ENCODE measurements around the gene SESTD1.

SESTD1 gene

GRCh38 chr2:179233083-179233490 lies 31.5 kb downstream of the SESTD1 start:
- no peak overlapping the region for H3K14ac ChIP-seq (ENCODE audit: low read length)
- no peak overlapping the region for H2AFZ ChIP-seq (ENCODE audit: insufficient read depth, low read length, poor library complexity)
- H3K4me1 ChIP-seq (ENCODE audit: control insufficient read depth in 1 of 2, insufficient read depth in 2 of 2, low read length in 2 of 2): no peaks in the 10 kb centered on the region
- no peak overlapping the region for H4K91ac ChIP-seq (ENCODE audit: low read depth, low read length)
- no peak overlapping the region for H3K27ac ChIP-seq (ENCODE audit: low read depth, low read length)
- H4K12ac ChIP-seq (ENCODE audit: low read depth, low read length): no peak overlapping the region
- no peaks in the 10 kb centered on the region for H3K27me3 ChIP-seq (ENCODE audit: insufficient read depth, low read length)
- no CpG with 5 or more reads among the region's 5 CpGs for WGBS (ENCODE audit: extremely low coverage, insufficient coverage, insufficient read length)
- no peak overlapping the region for H3K4me2 ChIP-seq (ENCODE audit: low read length)
- H2BK120ac ChIP-seq (ENCODE audit: insufficient read depth, low read length, poor library complexity): no peak overlapping the region
- H3K79me2 ChIP-seq (ENCODE audit: control insufficient read depth, insufficient read depth, low read length, poor library complexity): no peaks in the 10 kb centered on the region
- H4K8ac ChIP-seq (ENCODE audit: low read depth, low read length): no peak overlapping the region
- peaks cover 2 to 3% of the 10 kb centered on the region in 2 experiments for H3K36me3 ChIP-seq (ENCODE audit: control insufficient read depth in 1 of 2, insufficient read depth in 2 of 2, low read length in 2 of 2)
- no peak overlapping the region for H2BK5ac ChIP-seq (ENCODE audit: low read depth, low read length, poor library complexity)
- no peak overlapping the region for H2AK5ac ChIP-seq (ENCODE audit: low read length)
- H3K4me3 ChIP-seq (ENCODE audit: low read depth, low read length): no peak overlapping the region
- no peak overlapping the region for H3K9ac ChIP-seq (ENCODE audit: low read length)
- H2BK12ac ChIP-seq (ENCODE audit: low read length): no peak overlapping the region
- no peaks in the 10 kb centered on the region for H3K79me1 ChIP-seq (ENCODE audit: low read length)
- H3K18ac ChIP-seq (ENCODE audit: low read length): no peak overlapping the region
- H3K4ac ChIP-seq (ENCODE audit: low read depth, low read length): no peak overlapping the region
- no peak overlapping the region for H3K23ac ChIP-seq (ENCODE audit: low read length)
- DNase-seq: no peak
- H3K9me3 ChIP-seq (ENCODE audit: insufficient read depth, low read depth, low read length): no peaks in the 10 kb centered on the region

DNA sequence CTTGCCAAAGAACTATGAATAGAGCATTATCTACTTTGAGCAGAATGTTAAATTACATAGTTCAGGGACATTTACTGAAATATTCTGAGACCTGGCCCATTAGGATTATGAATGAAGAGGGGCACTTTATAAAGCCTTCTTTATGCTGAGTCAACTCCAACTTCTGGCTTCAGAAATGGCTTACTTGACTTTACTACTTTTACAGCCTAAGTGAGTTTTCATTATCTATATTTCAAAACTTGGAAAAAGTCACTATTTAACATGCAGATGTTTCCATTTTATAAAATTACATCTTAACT lies 37.7 kb downstream of the SESTD1 start:
- Histone ChIP-seq H3K9me3 (ENCODE audit: insufficient read depth, low read depth, low read length) (no peaks in the 10 kb centered on the region), H3K14ac (ENCODE audit: low read length) (no peak overlapping the region), H3K9ac (ENCODE audit: low read length) (no peak overlapping the region), H3K27me3 (ENCODE audit: insufficient read depth, low read length) (no peaks in the 10 kb centered on the region), H3K79me1 (ENCODE audit: low read length) (no peaks in the 10 kb centered on the region), H2BK5ac (ENCODE audit: low read depth, low read length, poor library complexity) (no peak overlapping the region), H3K27ac (ENCODE audit: low read depth, low read length) (no peak overlapping the region), H4K8ac (ENCODE audit: low read depth, low read length) (no peak overlapping the region), H2AFZ (ENCODE audit: insufficient read depth, low read length, poor library complexity) (no peak overlapping the region), H3K4ac (ENCODE audit: low read depth, low read length) (no peak overlapping the region), H4K12ac (ENCODE audit: low read depth, low read length) (no peak overlapping the region), H2BK120ac (ENCODE audit: insufficient read depth, low read length, poor library complexity) (no peak overlapping the region), H3K79me2 (ENCODE audit: control insufficient read depth, insufficient read depth, low read length, poor library complexity) (no peaks in the 10 kb centered on the region), H3K18ac (ENCODE audit: low read length) (no peak overlapping the region), H4K91ac (ENCODE audit: low read depth, low read length) (no peak overlapping the region), H3K23ac (ENCODE audit: low read length) (no peak overlapping the region), H3K4me2 (ENCODE audit: low read length) (no peak overlapping the region), H2AK5ac (ENCODE audit: low read length) (no peak overlapping the region), H3K36me3 (ENCODE audit: control insufficient read depth in 1 of 2, insufficient read depth in 2 of 2, low read length in 2 of 2) (no peaks in the 10 kb centered on the region), H2BK12ac (ENCODE audit: low read length) (no peak overlapping the region), H3K4me1 (ENCODE audit: control insufficient read depth in 1 of 2, insufficient read depth in 2 of 2, low read length in 2 of 2) (no peaks in the 10 kb centered on the region), H3K4me3 (ENCODE audit: low read depth, low read length) (no peak overlapping the region)
- DNase-seq: no peak

DNA sequence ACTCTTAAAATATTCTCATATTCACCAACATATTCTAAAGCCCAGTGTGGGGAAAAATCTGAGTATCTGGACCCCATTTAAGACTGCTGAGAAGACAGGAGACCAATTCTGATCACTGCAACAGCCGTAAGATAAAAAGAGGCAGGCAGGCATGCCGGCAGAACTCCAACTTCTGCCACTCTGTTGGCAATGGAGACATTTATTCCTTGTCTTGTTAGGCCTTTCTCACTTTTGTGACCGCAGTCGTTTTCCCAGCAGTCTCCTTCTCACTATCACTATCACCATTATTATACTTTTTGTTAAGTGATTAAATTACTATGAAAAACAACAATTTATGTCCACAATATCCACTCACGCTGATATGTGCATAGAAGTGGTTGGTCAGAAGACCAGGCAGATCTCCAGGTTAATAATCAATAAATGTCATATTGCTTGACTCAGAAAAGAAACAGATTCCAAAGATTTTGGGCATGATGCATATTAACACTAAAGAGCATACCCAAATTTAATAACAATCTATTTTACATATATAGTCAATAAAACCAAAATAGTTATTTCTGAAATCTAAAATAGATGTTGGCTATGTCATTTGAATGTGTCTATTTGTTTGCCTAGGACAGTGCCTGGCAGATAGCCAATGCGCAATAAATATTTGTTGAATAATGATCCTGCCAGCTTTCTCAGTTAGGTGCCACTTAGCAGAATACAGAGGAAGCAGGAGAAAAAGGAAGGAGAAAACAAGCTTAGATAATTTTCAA lies 38.2 kb downstream of the SESTD1 start:
- Histone ChIP-seq H3K14ac (ENCODE audit: low read length) (no peak overlapping the region), H3K4me3 (ENCODE audit: low read depth, low read length) (no peak overlapping the region), H2BK12ac (ENCODE audit: low read length) (no peak overlapping the region), H3K27ac (ENCODE audit: low read depth, low read length) (no peak overlapping the region), H3K36me3 (ENCODE audit: control insufficient read depth in 1 of 2, insufficient read depth in 2 of 2, low read length in 2 of 2) (no peaks in the 10 kb centered on the region), H3K27me3 (ENCODE audit: insufficient read depth, low read length) (no peaks in the 10 kb centered on the region), H3K9me3 (ENCODE audit: insufficient read depth, low read depth, low read length) (no peaks in the 10 kb centered on the region), H3K79me2 (ENCODE audit: control insufficient read depth, insufficient read depth, low read length, poor library complexity) (no peaks in the 10 kb centered on the region), H4K8ac (ENCODE audit: low read depth, low read length) (no peak overlapping the region), H3K23ac (ENCODE audit: low read length) (no peak overlapping the region), H2BK5ac (ENCODE audit: low read depth, low read length, poor library complexity) (no peak overlapping the region), H3K4me2 (ENCODE audit: low read length) (no peak overlapping the region), H3K9ac (ENCODE audit: low read length) (no peak overlapping the region), H3K4ac (ENCODE audit: low read depth, low read length) (no peak overlapping the region), H2AK5ac (ENCODE audit: low read length) (no peak overlapping the region), H4K12ac (ENCODE audit: low read depth, low read length) (no peak overlapping the region), H2AFZ (ENCODE audit: insufficient read depth, low read length, poor library complexity) (no peak overlapping the region), H4K91ac (ENCODE audit: low read depth, low read length) (no peak overlapping the region), H3K79me1 (ENCODE audit: low read length) (no peaks in the 10 kb centered on the region), H2BK120ac (ENCODE audit: insufficient read depth, low read length, poor library complexity) (no peak overlapping the region), H3K18ac (ENCODE audit: low read length) (no peak overlapping the region), H3K4me1 (ENCODE audit: control insufficient read depth in 1 of 2, insufficient read depth in 2 of 2, low read length in 2 of 2) (no peaks in the 10 kb centered on the region)
- DNase-seq: no peak
- no CpG with 5 or more reads among the region's 6 CpGs for WGBS (ENCODE audit: extremely low coverage, insufficient coverage, insufficient read length)

GRCh38 chr2:179224361-179224760 lies 40.3 kb downstream of the SESTD1 start:
- Histone ChIP-seq H3K23ac (ENCODE audit: low read length) (no peak overlapping the region), H3K9me3 (ENCODE audit: insufficient read depth, low read depth, low read length) (no peaks in the 10 kb centered on the region), H3K27ac (ENCODE audit: low read depth, low read length) (no peak overlapping the region), H4K8ac (ENCODE audit: low read depth, low read length) (no peak overlapping the region), H3K4ac (ENCODE audit: low read depth, low read length) (no peak overlapping the region), H2BK5ac (ENCODE audit: low read depth, low read length, poor library complexity) (no peak overlapping the region), H3K4me3 (ENCODE audit: low read depth, low read length) (no peak overlapping the region), H2AK5ac (ENCODE audit: low read length) (no peak overlapping the region), H3K4me1 (ENCODE audit: control insufficient read depth in 1 of 2, insufficient read depth in 2 of 2, low read length in 2 of 2) (no peaks in the 10 kb centered on the region), H3K79me1 (ENCODE audit: low read length) (no peaks in the 10 kb centered on the region), H3K9ac (ENCODE audit: low read length) (no peak overlapping the region), H3K14ac (ENCODE audit: low read length) (no peak overlapping the region), H2AFZ (ENCODE audit: insufficient read depth, low read length, poor library complexity) (no peak overlapping the region), H4K12ac (ENCODE audit: low read depth, low read length) (no peak overlapping the region), H3K27me3 (ENCODE audit: insufficient read depth, low read length) (no peaks in the 10 kb centered on the region), H3K4me2 (ENCODE audit: low read length) (no peak overlapping the region), H3K79me2 (ENCODE audit: control insufficient read depth, insufficient read depth, low read length, poor library complexity) (no peaks in the 10 kb centered on the region), H3K36me3 (ENCODE audit: control insufficient read depth in 1 of 2, insufficient read depth in 2 of 2, low read length in 2 of 2) (no peaks in the 10 kb centered on the region), H3K18ac (ENCODE audit: low read length) (no peak overlapping the region), H2BK120ac (ENCODE audit: insufficient read depth, low read length, poor library complexity) (no peak overlapping the region), H2BK12ac (ENCODE audit: low read length) (no peak overlapping the region), H4K91ac (ENCODE audit: low read depth, low read length) (no peak overlapping the region)
- no CpG with 5 or more reads among the region's 2 CpGs for WGBS (ENCODE audit: extremely low coverage, insufficient coverage, insufficient read length)
- DNase-seq: no peak

Data from trophoblast cell (in vitro differentiated cells and primary cell).